GM18868 (cell line): ENCODE results near the gene UCK2.

Source experiments
- ATAC-seq: cut with Tn5 transposase; IDR thresholded peaks from one replicate; pipeline ENCODE4 v1.9.1; 2021; ENCODE audit warnings: mild to moderate bottlenecking, moderate library complexity; ENCODE audit not compliant: unreplicated experiment

Gene UCK2

DNA sequence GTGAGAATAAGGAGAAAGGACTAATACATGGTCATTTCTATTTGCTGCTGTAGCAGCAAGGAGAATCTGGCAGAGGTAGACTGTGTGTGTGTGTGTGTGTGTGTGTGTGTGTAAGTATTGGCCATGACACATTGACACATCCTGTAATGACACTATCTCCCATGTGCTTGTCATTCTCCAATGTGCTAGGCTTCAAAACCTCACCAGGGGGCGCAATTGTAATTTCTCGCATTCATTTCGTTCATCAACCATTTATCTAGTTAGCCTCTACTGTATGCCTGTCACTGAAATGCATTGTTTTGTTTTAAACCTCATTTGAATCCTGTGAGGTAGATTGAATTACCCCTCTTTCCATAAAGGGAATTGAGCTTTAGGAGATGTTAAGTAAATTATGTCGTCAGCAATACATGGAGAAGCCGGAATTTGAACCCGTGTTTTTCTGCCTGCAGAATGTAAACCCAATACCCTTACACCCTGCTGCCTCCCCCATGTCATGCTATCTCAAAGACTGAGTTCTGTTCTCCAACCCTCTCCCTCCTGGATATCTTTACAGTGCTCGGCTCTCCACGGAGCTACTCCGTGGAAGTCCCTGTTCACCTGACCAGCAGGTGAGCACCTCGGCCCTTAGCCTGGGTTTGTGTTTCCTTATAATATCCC, 100.8 kb downstream of the UCK2 start:
- ATAC-seq, result peak; percentile 46

DNA sequence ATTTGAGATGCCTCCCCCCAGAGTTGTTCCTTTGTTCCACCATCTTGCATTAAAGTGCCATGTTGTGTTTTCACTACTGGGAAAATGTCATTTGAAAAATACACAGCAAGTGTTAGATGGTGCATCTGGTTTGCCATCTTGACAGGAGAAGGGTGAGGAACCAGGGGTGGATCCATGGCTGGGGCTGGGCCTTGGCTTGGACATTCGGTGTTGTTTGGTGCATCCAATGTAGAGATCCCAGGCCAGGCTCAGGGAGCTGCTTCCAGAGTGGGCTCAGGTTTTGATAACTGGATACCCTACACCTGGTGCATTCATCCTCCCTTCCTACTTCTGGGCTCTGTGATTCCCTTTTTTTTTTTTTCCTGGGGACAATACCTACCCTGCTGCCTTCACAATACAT, 103.5 kb downstream of the UCK2 start:
- no peak for ATAC-seq

DNA sequence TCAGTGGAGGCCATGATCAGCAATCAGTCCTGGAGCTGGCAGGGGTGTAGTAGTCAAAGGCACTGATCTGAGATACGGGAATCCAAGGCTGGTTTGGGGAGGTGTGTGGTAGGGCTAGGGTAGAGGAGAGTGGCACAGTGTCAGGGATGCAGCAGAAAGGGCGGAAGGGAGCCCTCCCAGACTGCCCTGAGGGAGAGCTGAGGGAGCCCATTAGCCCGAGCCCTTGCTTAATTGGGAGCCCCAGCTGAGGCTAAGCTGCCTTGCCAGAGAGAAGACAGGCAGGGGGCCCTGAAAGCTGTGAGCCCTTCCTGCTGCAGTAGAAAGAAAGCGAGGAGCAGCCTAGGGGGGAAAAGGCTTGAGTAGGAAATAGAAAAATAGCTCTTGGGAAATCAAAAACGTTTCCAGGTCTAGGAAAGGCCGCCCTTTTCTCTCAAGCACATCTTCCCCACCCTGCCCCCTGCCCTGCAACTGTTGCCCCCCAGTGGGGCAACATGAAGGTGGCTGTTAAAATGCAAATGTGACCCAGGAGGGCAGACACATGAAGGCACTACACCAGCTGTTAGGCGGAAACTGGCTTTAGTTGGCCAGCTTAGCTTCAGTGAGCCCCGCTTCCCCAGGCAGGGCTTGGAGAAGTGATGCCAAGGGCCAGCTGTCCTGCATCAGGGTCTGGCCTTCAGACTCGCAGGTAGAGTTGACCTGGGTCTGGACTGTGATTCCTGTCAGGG, 106.2 kb downstream of the UCK2 start:
- no peak for ATAC-seq

DNA sequence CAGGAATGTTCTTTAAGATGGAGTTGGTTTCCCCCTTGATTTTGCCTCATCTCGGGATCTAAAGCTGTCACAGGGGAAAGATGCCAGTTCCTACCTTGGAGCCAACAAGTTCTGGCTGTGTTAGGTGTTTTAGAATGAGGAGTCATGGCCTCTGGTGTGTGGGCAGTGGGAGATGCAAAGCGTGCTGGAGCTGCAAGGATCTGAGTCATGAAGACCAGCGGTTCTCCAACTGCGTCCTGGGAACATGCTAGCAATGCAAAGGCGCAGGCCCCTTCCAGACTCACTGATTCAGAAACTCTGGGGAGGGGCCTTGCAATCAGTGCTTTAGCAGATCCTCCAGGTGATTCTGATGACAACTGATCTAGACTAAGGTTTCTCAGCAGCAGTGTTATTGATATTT, 109.1 kb downstream of the UCK2 start:
- no peak for ATAC-seq

DNA sequence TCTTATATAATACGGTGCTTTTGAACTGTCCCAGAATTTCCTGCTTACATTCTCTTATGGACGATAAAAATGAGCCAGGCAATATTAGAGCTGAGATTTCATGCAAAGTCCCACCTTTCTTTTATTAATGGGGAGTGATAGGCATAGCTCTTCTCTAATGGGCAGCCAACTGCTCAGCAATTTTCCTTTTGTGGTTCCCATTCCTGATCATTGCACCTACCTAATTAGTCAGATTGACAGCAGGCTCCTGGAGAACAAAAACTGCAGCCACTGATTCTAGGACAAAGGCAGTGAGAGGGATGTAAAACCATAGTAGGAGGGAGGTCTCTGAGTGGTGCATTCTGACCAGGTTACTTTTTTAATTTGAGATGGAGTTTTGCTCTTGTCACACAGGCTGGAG, 110.4 kb downstream of the UCK2 start:
- ATAC-seq, result no peak

DNA sequence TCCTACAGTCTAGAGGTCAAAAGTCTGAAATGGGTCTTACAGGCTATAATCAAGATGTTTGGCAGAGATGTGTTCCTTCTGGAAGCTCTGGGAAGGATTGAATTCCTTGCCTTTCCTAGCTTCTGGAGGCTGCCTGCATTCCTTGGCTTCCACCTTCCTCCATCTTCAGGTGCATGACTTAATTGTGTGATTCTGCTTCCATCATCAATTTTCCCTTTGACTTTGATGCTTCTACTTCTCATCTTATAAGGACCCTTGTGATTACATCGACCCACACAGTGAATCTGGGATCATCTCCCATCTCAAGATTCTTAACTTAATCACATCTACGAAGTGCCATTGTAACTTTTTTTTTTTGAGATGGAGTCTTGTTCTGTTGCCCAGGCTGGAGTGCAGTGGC, 111.4 kb downstream of the UCK2 start:
- ATAC-seq, result no peak

DNA sequence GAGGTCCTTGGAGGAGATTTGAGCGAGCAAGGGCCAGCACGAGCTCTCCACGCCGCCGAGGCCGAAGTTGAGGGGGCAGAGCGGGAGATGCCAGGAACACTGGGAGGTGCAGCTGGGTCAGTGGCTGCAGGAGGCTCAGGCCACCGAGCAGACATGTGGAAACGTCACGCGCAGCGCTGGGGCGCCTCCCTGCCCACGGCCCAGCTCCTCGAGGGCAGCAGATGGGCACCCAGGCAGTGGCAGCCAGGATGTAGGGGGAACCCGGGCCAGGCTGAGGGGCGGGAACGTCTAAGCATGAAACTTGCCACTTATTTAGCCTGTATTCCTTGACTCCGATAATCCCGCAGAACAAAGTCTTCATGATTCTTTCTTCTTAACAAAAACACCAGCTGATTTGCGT, 114.1 kb downstream of the UCK2 start:
- no peak for ATAC-seq

DNA sequence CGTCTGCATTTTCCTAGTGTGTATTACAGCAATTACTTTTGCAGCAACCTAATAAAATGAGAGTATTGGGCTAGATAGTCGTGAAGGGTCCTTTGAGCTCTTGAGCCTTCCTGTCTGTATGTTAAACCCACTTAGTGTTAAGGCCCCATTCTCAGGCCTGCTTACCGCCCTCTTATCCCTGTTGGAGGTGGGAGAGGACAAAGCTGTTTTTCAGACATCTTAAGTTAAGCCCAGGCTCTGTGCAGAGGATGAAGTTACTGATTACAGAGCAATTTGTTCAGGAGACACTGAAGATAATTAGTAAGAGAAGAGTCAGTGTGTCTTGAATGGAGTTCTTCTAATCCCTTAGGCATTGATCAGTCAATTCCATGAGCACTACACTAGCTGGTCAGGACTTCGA, 114.6 kb downstream of the UCK2 start:
- no peak for ATAC-seq

DNA sequence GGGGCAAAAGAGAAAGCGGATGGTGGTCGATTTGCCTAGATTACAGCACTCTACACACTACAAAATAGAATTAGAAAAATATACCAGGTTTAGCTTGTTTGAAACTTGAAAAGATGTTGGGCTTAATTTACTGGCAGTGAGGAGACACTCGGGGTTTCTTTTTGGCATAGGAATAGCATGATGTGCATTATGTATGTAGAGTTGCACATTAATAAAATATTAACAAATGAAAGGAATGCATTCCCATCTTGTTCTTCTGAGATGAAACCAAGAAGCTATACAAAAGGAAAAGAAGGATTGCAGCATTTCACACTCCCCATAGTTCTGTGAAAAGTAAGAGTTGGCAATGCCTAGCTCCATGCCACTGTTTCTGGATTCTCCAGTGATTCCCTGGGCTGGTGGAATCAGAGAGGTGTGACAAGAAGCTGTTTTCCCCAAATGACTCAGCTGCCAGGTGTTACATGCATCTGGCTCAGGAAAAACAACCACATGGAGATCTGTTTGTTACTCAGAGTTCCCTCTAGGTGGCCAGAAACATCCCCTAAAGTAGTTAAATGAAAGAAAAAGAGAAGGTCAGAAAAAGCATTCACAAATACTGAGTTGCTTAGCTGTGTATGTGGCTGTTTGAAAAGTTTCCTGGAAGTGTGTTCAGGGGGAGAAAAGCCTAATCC, 115.6 kb downstream of the UCK2 start:
- peak; percentile 63 for ATAC-seq

DNA sequence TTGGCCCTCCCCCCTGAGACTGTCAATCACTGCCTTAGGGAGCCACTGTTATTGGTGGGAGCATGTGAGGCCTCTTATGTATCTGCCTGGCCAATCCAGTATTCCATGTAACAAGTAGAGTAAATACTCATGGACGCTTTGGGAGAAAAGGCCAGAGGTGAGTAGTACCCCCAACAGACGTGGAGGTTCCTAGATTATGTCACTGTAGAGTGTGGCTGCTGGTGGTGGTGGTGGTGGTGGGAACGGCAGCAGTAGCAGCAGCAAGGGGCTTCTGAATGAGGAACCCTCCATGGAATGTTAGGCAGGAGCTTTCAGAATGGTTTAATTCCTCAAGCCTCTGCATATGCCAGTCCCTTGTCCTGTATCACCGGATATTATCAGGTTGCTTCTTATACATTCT, 118.5 kb downstream of the UCK2 start:
- no peak for ATAC-seq

DNA sequence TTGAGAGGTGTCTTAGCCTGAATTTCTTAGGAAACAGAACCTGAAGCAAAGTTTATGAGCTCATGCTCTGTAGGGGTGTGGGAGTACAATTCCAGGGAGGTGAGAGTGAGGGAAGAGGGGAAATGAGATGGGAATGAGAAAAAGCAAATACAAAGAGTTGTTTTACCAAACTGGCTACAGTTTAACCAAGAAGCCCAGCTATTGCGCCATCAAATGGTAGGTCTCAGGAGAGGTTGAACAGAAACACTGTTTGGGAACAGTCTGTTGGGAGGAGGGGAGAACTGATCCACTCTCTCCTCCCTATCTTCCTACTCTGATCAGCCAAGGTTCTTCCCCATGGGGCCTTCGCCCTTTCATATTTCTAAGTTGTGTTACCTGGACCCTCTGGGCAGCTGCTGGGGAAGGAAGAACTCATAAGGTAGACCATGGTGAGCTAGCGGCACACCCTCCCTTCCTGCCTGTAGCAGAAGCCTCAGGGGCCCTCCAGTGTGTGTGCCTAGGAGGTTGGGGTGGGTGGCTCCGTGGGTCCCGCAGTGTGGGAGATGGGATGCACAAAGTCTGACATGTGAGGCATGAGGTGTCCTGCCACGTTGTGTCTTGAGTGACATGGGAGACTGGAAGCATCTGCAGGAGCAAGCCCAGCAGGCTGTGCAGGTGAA, 120.5 kb downstream of the UCK2 start:
- ATAC-seq, result no peak

DNA sequence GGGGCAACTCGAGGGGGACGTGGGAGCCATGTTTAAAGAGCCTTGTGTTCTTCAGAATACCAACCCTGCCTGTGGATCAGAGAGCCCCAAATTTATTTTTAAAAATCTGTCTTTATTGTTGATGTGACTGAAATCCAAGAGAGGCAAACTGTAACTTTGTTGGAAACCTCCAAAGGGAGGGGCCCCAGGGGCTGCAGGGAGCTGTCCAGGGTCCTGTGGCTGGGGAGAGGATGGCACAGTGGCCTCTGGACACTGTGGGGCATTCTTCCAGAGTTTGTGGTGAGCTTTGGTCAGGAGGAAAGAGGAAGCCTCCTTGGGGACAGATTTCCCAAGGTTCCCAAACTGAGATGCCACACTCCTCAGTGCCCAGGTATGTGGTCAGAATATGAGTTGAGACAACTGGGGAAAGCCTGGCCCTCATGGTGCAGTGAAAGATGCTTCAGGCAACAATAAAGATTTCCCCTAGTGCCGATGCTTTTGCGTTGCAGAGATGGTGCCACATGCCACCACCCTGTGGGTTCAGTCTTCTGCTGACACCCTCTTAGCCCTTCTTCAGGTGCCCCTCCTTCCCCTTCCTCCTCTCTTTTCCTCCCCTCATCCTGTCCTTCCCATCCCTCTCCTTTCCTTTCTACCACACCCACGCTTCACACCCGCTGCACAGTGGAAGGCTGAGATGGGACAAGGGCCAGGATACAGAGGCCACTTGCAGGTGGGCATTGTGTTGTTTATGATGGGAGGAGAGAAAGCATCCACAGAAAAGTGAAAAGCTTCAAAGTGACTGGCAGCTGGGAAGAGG, 122.1 kb downstream of the UCK2 start:
- ATAC-seq, result no peak

DNA sequence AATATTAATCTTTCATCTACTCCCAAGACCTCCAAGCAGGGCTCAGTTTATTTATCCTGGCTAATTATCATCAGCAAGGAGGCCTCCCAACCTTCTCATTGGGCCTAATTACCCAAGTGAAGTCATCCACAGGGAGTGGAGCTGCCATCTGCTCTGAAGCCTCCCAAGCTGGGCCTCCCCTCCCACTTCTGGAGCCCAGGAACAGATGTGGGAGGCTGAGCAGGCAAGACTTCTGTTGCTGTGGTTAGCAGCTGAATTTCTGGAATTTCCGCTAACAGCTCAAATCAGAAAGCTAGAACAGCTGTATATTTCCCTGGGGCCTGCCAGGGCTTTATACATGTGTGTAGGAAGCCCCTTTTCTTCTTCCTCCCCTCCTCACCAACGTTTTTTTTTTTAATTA, 127.5 kb downstream of the UCK2 start:
- ATAC-seq, result peak; percentile 45

DNA sequence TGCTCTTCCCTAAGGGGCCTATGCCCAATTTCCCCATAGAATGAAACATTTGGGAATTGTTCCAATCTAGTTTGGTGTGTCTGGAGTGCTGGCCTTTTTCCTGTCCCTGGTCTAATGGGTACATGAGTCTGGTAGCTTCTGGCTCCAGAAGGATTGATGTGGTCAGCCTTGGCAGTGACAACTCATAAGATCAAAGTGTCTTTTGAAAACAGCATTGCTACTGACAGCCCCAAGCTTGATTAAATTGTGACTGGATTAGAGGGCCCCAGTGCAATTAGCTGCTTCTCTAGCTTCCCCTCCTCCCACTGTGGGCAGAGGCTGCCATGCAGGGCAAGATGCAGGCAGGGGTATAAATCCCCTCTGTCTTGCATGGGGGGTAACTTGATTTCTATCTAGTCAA, 130.9 kb downstream of the UCK2 start:
- no peak for ATAC-seq

DNA sequence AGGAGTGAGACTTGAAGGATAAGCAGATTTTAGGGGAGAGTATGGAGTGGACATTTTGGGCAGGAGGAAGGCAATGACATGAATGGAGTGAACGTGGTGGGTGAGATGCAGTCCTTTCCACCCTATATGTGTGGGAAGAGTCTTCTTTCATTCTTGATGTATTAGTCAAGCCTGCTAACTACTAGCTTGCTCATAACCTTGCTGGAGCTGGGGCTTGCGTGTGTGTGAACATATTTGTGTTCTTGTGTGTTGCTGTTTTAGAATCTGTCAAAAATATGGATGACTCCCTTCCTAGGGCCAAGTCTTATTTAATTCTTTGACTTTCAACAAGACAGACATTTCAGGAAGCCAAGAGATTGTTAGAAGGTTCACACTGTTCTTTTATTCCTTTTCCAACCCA, 132.7 kb downstream of the UCK2 start:
- ATAC-seq, result no peak

DNA sequence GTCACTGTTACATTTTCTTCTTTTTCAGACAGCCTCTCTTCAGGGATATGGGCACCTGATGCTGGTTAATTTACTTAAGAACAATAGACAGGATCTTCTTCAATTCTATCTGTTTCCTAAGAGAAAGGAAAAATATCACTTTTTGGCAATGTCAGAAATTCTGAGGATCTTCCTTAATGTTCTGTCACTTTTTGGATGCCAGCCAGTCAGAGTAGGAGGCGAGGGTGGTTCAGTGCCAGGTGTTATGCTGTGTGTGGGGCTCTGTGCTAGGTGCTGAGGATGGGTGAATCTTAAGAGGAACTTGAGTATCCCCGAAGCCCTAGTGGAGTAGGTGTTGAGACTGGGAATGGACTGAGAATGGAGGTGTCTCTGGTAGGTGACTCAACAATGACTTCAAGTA, 133.5 kb downstream of the UCK2 start:
- ATAC-seq, result no peak
